ENCODE measurements around the gene SLF2. TPM values are rescaled to one million over a fixed set of nuclear protein-coding genes. Genes with fewer than 3 reads are reported as not detected.

The SLF2 gene, protein sequence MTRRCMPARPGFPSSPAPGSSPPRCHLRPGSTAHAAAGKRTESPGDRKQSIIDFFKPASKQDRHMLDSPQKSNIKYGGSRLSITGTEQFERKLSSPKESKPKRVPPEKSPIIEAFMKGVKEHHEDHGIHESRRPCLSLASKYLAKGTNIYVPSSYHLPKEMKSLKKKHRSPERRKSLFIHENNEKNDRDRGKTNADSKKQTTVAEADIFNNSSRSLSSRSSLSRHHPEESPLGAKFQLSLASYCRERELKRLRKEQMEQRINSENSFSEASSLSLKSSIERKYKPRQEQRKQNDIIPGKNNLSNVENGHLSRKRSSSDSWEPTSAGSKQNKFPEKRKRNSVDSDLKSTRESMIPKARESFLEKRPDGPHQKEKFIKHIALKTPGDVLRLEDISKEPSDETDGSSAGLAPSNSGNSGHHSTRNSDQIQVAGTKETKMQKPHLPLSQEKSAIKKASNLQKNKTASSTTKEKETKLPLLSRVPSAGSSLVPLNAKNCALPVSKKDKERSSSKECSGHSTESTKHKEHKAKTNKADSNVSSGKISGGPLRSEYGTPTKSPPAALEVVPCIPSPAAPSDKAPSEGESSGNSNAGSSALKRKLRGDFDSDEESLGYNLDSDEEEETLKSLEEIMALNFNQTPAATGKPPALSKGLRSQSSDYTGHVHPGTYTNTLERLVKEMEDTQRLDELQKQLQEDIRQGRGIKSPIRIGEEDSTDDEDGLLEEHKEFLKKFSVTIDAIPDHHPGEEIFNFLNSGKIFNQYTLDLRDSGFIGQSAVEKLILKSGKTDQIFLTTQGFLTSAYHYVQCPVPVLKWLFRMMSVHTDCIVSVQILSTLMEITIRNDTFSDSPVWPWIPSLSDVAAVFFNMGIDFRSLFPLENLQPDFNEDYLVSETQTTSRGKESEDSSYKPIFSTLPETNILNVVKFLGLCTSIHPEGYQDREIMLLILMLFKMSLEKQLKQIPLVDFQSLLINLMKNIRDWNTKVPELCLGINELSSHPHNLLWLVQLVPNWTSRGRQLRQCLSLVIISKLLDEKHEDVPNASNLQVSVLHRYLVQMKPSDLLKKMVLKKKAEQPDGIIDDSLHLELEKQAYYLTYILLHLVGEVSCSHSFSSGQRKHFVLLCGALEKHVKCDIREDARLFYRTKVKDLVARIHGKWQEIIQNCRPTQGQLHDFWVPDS
- polyA plus RNA-seq, result 1 to 10 TPM; 5.1 to 9.4 TPM

GRCh38 chr10:100912605-100913469 is at the start of gene SLF2:
SLF2 (plus strand) TSS chr10:100912963; CDS start chr10:100913111, 148 bp downstream.
- H3K27me3 ChIP-seq (ENCODE audit: control insufficient read depth in 1 of 2, insufficient read depth in 2 of 2, low read length in 2 of 2), result no peaks in the 10 kb centered on the region
- 0 to 1% methylated on average over 71 of the region's 71 CpGs for WGBS, 2 donors

GRCh38 chr10:100863433-100863832 is 49.3 kb upstream of the SLF2 start:
- Histone ChIP-seq H3K27ac (ENCODE audit: low read depth in 2 of 2, low read length in 1 of 2) (no peak overlapping the region), H3K4me3 (ENCODE audit: low read depth in 1 of 2, low read length in 2 of 2) (no peak overlapping the region), H3K27me3 (ENCODE audit: control insufficient read depth in 1 of 2, insufficient read depth in 2 of 2, low read length in 2 of 2) (no peaks in the 10 kb centered on the region), H3K36me3 (ENCODE audit: control insufficient read depth in 2 of 2, insufficient read depth in 2 of 2, low read length in 1 of 2) (no peaks in the 10 kb centered on the region), H3K9me3 (ENCODE audit: control insufficient read depth in 2 of 2, insufficient read depth in 1 of 2, low read depth in 1 of 2, low read length in 1 of 2) (no peaks in the 10 kb centered on the region), H3K4me1 (ENCODE audit: control insufficient read depth in 2 of 2, insufficient read depth in 2 of 2, low read length in 1 of 2) (no peaks in the 10 kb centered on the region)
- 79 to 88% methylated on average over 7 of the region's 7 CpGs for WGBS, 2 donors

More at GRCh38 chr10:100912605-100913469, at the start of gene SLF2:
- H3K4me1 ChIP-seq (ENCODE audit: control insufficient read depth in 2 of 2, insufficient read depth in 2 of 2, low read length in 1 of 2), result no peaks in the 10 kb centered on the region
- H3K36me3 ChIP-seq (ENCODE audit: control insufficient read depth in 2 of 2, insufficient read depth in 2 of 2, low read length in 1 of 2), result peaks cover 4 to 5% of the 10 kb centered on the region in 2 donors
- peak within 1 kb of the TSS; percentile 93 to 100 for H3K4me3 ChIP-seq (ENCODE audit: low read depth in 1 of 2, low read length in 2 of 2)
- no peaks in the 10 kb centered on the region for H3K9me3 ChIP-seq (ENCODE audit: control insufficient read depth in 2 of 2, insufficient read depth in 1 of 2, low read depth in 1 of 2, low read length in 1 of 2)
- H3K27ac ChIP-seq (ENCODE audit: low read depth in 2 of 2, low read length in 1 of 2), result peak within 1 kb of the TSS; percentile 95 to 98

GRCh38 chr10:100864036-100864885 is 48.5 kb upstream of the SLF2 start:
- no peak overlapping the region for H3K27ac ChIP-seq (ENCODE audit: low read depth in 2 of 2, low read length in 1 of 2)
- H3K4me3 ChIP-seq (ENCODE audit: low read depth in 1 of 2, low read length in 2 of 2), result no peak overlapping the region
- H3K9me3 ChIP-seq (ENCODE audit: control insufficient read depth in 2 of 2, insufficient read depth in 1 of 2, low read depth in 1 of 2, low read length in 1 of 2), result no peaks in the 10 kb centered on the region
- no peaks in the 10 kb centered on the region for H3K27me3 ChIP-seq (ENCODE audit: control insufficient read depth in 1 of 2, insufficient read depth in 2 of 2, low read length in 2 of 2)
- no peaks in the 10 kb centered on the region for H3K4me1 ChIP-seq (ENCODE audit: control insufficient read depth in 2 of 2, insufficient read depth in 2 of 2, low read length in 1 of 2)
- 81 to 83% methylated on average over 24 of the region's 24 CpGs for WGBS, 2 donors
- no peaks in the 10 kb centered on the region for H3K36me3 ChIP-seq (ENCODE audit: control insufficient read depth in 2 of 2, insufficient read depth in 2 of 2, low read length in 1 of 2)

GRCh38 chr10:100864978-100865377 is 47.8 kb upstream of the SLF2 start:
- Histone ChIP-seq H3K4me3 (ENCODE audit: low read depth in 1 of 2, low read length in 2 of 2) (no peak overlapping the region), H3K36me3 (ENCODE audit: control insufficient read depth in 2 of 2, insufficient read depth in 2 of 2, low read length in 1 of 2) (no peaks in the 10 kb centered on the region), H3K4me1 (ENCODE audit: control insufficient read depth in 2 of 2, insufficient read depth in 2 of 2, low read length in 1 of 2) (no peaks in the 10 kb centered on the region), H3K9me3 (ENCODE audit: control insufficient read depth in 2 of 2, insufficient read depth in 1 of 2, low read depth in 1 of 2, low read length in 1 of 2) (no peaks in the 10 kb centered on the region), H3K27me3 (ENCODE audit: control insufficient read depth in 1 of 2, insufficient read depth in 2 of 2, low read length in 2 of 2) (no peaks in the 10 kb centered on the region), H3K27ac (ENCODE audit: low read depth in 2 of 2, low read length in 1 of 2) (no peak overlapping the region)
- 39 to 49% methylated on average over 4 of the region's 4 CpGs for WGBS, 2 donors

- Histone ChIP-seq H3K4me3 (ENCODE audit: low read depth in 1 of 2, low read length in 2 of 2) (no peak overlapping the region), H3K4me1 (ENCODE audit: control insufficient read depth in 2 of 2, insufficient read depth in 2 of 2, low read length in 1 of 2) (no peaks in the 10 kb centered on the region), H3K9me3 (ENCODE audit: control insufficient read depth in 2 of 2, insufficient read depth in 1 of 2, low read depth in 1 of 2, low read length in 1 of 2) (no peaks in the 10 kb centered on the region), H3K36me3 (ENCODE audit: control insufficient read depth in 2 of 2, insufficient read depth in 2 of 2, low read length in 1 of 2) (no peaks in the 10 kb centered on the region), H3K27me3 (ENCODE audit: control insufficient read depth in 1 of 2, insufficient read depth in 2 of 2, low read length in 2 of 2) (no peaks in the 10 kb centered on the region), H3K27ac (ENCODE audit: low read depth in 2 of 2, low read length in 1 of 2) (no peak overlapping the region)
- WGBS, 2 donors, result 62 to 70% methylated on average over 7 of the region's 7 CpGs
Measured at GRCh38 chr10:100866010-100866409, 46.8 kb upstream of the SLF2 start.

DNA sequence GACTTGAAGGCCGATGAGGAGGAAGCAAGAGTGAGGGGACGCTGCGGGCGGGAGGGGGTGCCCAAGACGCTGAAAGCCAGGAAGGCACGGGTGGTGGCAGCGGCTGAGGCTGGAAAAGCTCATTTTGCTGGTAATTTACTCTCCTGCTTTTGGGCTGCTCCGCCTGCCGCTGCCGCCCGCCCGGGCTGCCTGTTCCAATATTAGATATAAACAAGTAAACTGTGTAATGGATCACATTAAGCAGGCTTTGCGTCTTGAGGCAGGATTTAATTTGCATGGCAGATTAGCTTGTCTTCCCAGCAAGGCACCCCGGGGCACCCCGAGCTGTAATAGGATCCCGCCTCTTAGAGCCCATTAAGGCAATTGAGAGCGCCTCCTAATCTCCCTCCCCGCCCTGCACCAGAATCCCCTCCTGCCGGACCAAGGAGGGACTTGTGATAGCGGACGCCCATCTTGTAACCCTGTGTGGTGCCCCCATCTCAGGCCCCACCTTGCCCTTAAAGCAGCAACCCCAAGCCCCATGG is 46.1 kb upstream of the SLF2 start:
- no peaks in the 10 kb centered on the region for H3K4me1 ChIP-seq (ENCODE audit: control insufficient read depth in 2 of 2, insufficient read depth in 2 of 2, low read length in 1 of 2)
- no peak overlapping the region for H3K27ac ChIP-seq (ENCODE audit: low read depth in 2 of 2, low read length in 1 of 2)
- H3K4me3 ChIP-seq (ENCODE audit: low read depth in 1 of 2, low read length in 2 of 2), result no peak overlapping the region
- 15 to 27% methylated on average over 21 of the region's 21 CpGs for WGBS, 2 donors
- H3K9me3 ChIP-seq (ENCODE audit: control insufficient read depth in 2 of 2, insufficient read depth in 1 of 2, low read depth in 1 of 2, low read length in 1 of 2), result no peaks in the 10 kb centered on the region
- H3K27me3 ChIP-seq (ENCODE audit: control insufficient read depth in 1 of 2, insufficient read depth in 2 of 2, low read length in 2 of 2), result no peaks in the 10 kb centered on the region
- H3K36me3 ChIP-seq (ENCODE audit: control insufficient read depth in 2 of 2, insufficient read depth in 2 of 2, low read length in 1 of 2), result no peaks in the 10 kb centered on the region

- 83 to 85% methylated on average over 8 of the region's 8 CpGs for WGBS, 2 donors
- H3K27me3 ChIP-seq (ENCODE audit: control insufficient read depth in 1 of 2, insufficient read depth in 2 of 2, low read length in 2 of 2), result no peaks in the 10 kb centered on the region
- no peaks in the 10 kb centered on the region for H3K9me3 ChIP-seq (ENCODE audit: control insufficient read depth in 2 of 2, insufficient read depth in 1 of 2, low read depth in 1 of 2, low read length in 1 of 2)
- H3K4me3 ChIP-seq (ENCODE audit: low read depth in 1 of 2, low read length in 2 of 2), result no peak overlapping the region
- no peaks in the 10 kb centered on the region for H3K4me1 ChIP-seq (ENCODE audit: control insufficient read depth in 2 of 2, insufficient read depth in 2 of 2, low read length in 1 of 2)
- no peak overlapping the region for H3K27ac ChIP-seq (ENCODE audit: low read depth in 2 of 2, low read length in 1 of 2)
- H3K36me3 ChIP-seq (ENCODE audit: control insufficient read depth in 2 of 2, insufficient read depth in 2 of 2, low read length in 1 of 2), result no peaks in the 10 kb centered on the region
Measured at GRCh38 chr10:100867261-100867963, 45.4 kb upstream of the SLF2 start.

DNA sequence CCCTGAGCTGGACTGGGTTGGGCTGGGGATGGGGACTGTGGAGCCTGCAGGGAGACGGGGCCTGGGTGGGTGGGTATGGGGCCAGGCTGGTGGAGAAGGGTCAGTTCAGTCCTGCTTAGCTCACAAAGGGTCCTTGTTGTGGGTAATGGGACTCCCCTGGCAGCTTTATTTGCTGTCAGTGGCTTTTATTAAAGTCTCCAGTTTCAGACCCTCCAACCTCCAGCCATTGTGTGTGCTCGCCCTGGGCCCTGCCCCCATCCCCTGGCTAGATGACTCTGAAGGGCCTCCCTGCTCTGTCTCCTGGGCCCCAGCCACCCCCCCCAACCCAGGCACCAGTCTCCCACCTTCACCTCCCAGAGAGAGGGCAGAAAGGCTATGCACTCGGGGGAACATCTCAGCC is 44.4 kb upstream of the SLF2 start:
- no peaks in the 10 kb centered on the region for H3K27me3 ChIP-seq (ENCODE audit: control insufficient read depth in 1 of 2, insufficient read depth in 2 of 2, low read length in 2 of 2)
- no peaks in the 10 kb centered on the region for H3K36me3 ChIP-seq (ENCODE audit: control insufficient read depth in 2 of 2, insufficient read depth in 2 of 2, low read length in 1 of 2)

More for the DNA sequence above, 44.4 kb upstream of the SLF2 start:
- Histone ChIP-seq H3K4me3 (ENCODE audit: low read depth in 1 of 2, low read length in 2 of 2) (no peak overlapping the region), H3K4me1 (ENCODE audit: control insufficient read depth in 2 of 2, insufficient read depth in 2 of 2, low read length in 1 of 2) (no peaks in the 10 kb centered on the region), H3K9me3 (ENCODE audit: control insufficient read depth in 2 of 2, insufficient read depth in 1 of 2, low read depth in 1 of 2, low read length in 1 of 2) (no peaks in the 10 kb centered on the region), H3K27ac (ENCODE audit: low read depth in 2 of 2, low read length in 1 of 2) (no peak overlapping the region)
- WGBS, 2 donors, result 80% methylated on average over 3 of the region's 3 CpGs
